Heart right ventricle (tissue), 16 donors: ENCODE results near the gene FAM20C. TPM values are rescaled to one million over a fixed set of nuclear protein-coding genes. Genes with fewer than 3 reads are reported as not detected.

Source experiments
- ATAC-seq, 8 donors: fragments of 200-7000 bp; cut with Tn5 transposase; one replicate each; pipeline ENCODE4 v1.9.1; 2020; ENCODE audit warnings: mild to moderate bottlenecking in 8 of 8, moderate library complexity in 8 of 8, moderate number of reproducible peaks in 1 of 8
- DNase-seq, 2 donors: peaks; one replicate each; pipeline ENCODE4 v3.0.0-alpha.2; 2020
- H3K27ac ChIP-seq, 10 donors: fragments of 200-600 bp; sonication (generic) in 2 of 10; one replicate each; pipeline versions ENCODE4 v1.5.0 to v1.8.0; 2020 to 2022; ENCODE audit warnings: mild to moderate bottlenecking in 3 of 10
- H3K27me3 ChIP-seq, 7 donors: fragments of 200-600 bp; one replicate each; pipeline ENCODE4 v1.8.0; 2021 to 2022; ENCODE audit warnings: mild to moderate bottlenecking in 2 of 7
- H3K36me3 ChIP-seq, 9 donors: fragments of 200-600 bp; sonication (generic) in 1 of 9; one replicate each; pipeline versions ENCODE4 v1.5.0 to v1.8.0; 2020 to 2022; ENCODE audit warnings: mild to moderate bottlenecking in 2 of 9
- H3K4me1 ChIP-seq, 9 donors: fragments of 200-600 bp; sonication (generic) in 1 of 9; one replicate each; pipeline versions ENCODE4 v1.5.0 to v1.8.0; 2020 to 2022; ENCODE audit warnings: mild to moderate bottlenecking in 4 of 9
- H3K4me3 ChIP-seq, 10 donors: fragments of 200-600 bp; sonication (generic) in 2 of 10; one replicate each; pipeline versions ENCODE4 v1.5.0 to v1.8.0; 2020 to 2022; ENCODE audit warnings: mild to moderate bottlenecking in 7 of 10, moderate library complexity in 2 of 10
- H3K9me3 ChIP-seq, 11 donors: fragments of 200-600 bp in 10 of 11; sonication (generic) in 2 of 11; one replicate each; pipeline versions ENCODE4 v1.5.0 to v1.8.0; 2013 to 2022; ENCODE audit warnings: mild to moderate bottlenecking in 2 of 11, control low read depth in 1 of 11, moderate library complexity in 1 of 11
- CTCF ChIP-seq, 9 donors: fragments of 200-600 bp; sonication (generic) in 2 of 9; IDR thresholded peaks; one replicate each; pipeline versions ENCODE4 v1.5.0 to v1.8.0; 2021 to 2022; ENCODE audit warnings: antibody characterized with exemption in 9 of 9, mild to moderate bottlenecking in 5 of 9, moderate library complexity in 1 of 9
- WGBS, 2 donors: extraction: QIAGEN DNeasy Blood & Tissue Kit; methylation state at CpG; one replicate each; pipeline ENCODE4 v1.1.7; 2013; ENCODE audit warnings: inconsistent platforms in 1 of 2; 5-methylcytosine and 5-hydroxymethylcytosine counted together
- intact Hi-C, 10 donors: fragments of 100-400 bp; cut with DNase I; formaldehyde crosslinking; loops; one replicate each; pipeline versions ENCODE4 v1.11.1 to v1.14.2; 2022
- polyA plus RNA-seq, 2 donors: library from polyadenylated mRNA; stranded (reverse); fragments of 200-250 nt; gene quantifications; one replicate each; pipeline ENCODE4 v1.2.3, GENCODE V29; 2013
- total RNA-seq, 10 donors: library from RNA; stranded (reverse); fragmentation: NEBNext Ultra II Directional in 3 of 10; extraction: Animal tissue kit (Norgen Biotek cat#: 25700) in 3 of 10; gene quantifications; one replicate each; pipeline versions ENCODE4 v1.2.1 to v1.2.4, GENCODE V29; 2021 to 2023
- donor health status: Arrhythmogenic right ventricular cardiomyopathy.
- donor health status: ischemic (EF 13 %, LVEDD 7.1; RV severe dilation, severe dysfunction).
- donor health status: healthy with polysubstance abuse.
- donor health status: DM: no; HTN: yes; CAD: no.
- donor health status: DM: no; HTN: no; CAD: no.
- donor health status: ischemic (EF 25% LVEDD 6.9; RV normal size, moderate dysfunction).
- donor health status: ischemic (EF 25% LVEDD 5.7; RV mildly dilated, moderate dysfunction).
- donor health status: healthy.
- donor health status: DM: yes; HTN: yes; CAD: no.
- donor health status: Ischemic cardiomyopathy.
- donor health status: ischemic (EF 35%, LVEDD 5.7; RV mildly dilated, moderate dysfunction).
- donor health status: nonischemic (EF 11% LVEDD 7.7; RV severe dilation, severe dysfunction).
- donor health status: DM: yes; HTN: yes; CAD: no.
- donor health status: PGD.
- donor health status: ischemic (EF 29% LVEDD 5.4; RV normal size, mild dysfunction).
- donor health status: nonischemic (EF 23%, LVEDD 6.1; RV moderate dilation, normal function).

FAM20C gene
- total and polyA plus RNA-seq, 12 donors = 12.4 to 59.8 (median 19.2) TPM

- intact Hi-C loops = no loop called here
- H3K27me3 ChIP-seq = no peaks in the 10 kb centered on the region
- 83 to 86% methylated on average over 31 of the region's 31 CpGs for WGBS, 2 donors
- no peaks in the 10 kb centered on the region for H3K9me3 ChIP-seq
- no peak for DNase-seq
- H3K36me3 ChIP-seq = no peaks in the 10 kb centered on the region
- no peak for ATAC-seq
- peaks cover 0 to 18% (median 0%) of the 10 kb centered on the region in 9 donors for H3K4me1 ChIP-seq
- no peak overlapping the region for H3K4me3 ChIP-seq
- peak overlapping the region in 1 of 10 donors; percentile 36 for H3K27ac ChIP-seq
- no peak for TF ChIP-seq CTCF (IDR thresholded peaks at IDR 0.05)
Observed at GRCh38 chr7:156111-157007, 36.0 kb upstream of the FAM20C start.

- no peak for TF ChIP-seq CTCF (IDR thresholded peaks at IDR 0.05)
- intact Hi-C loops = no loop called here
Observed at GRCh38 chr7:157008-157310, 35.4 kb upstream of the FAM20C start.

GRCh38 chr7:157771-158625 is 34.4 kb upstream of the FAM20C start:
- WGBS, 2 donors = 92 to 93% methylated on average over 23 of the region's 23 CpGs
- Histone ChIP-seq H3K36me3 (no peaks in the 10 kb centered on the region), H3K4me1 (peaks cover 0 to 11% (median 0%) of the 10 kb centered on the region in 9 donors), H3K27ac (no peak overlapping the region), H3K27me3 (peaks cover 0 to 1% (median 0%) of the 10 kb centered on the region in 7 donors), H3K9me3 (no peaks in the 10 kb centered on the region), H3K4me3 (no peak overlapping the region)
- DNase-seq = no peak
- TF ChIP-seq CTCF (IDR thresholded peaks at IDR 0.05) = no peak
- intact Hi-C loops = no loop called here
- no peak for ATAC-seq

More at GRCh38 chr7:157008-157310, 35.4 kb upstream of the FAM20C start:
- Histone ChIP-seq H3K27ac (no peak overlapping the region), H3K4me3 (no peak overlapping the region), H3K27me3 (no peaks in the 10 kb centered on the region), H3K4me1 (peaks cover 0 to 17% (median 0%) of the 10 kb centered on the region in 9 donors), H3K9me3 (no peaks in the 10 kb centered on the region), H3K36me3 (no peaks in the 10 kb centered on the region)
- DNase-seq (no peak), ATAC-seq (no peak)
- 83% methylated on average over 9 of the region's 9 CpGs for WGBS, 2 donors

GRCh38 chr7:158771-159170 is 33.6 kb upstream of the FAM20C start:
- intact Hi-C loops = no loop called here
- ATAC-seq (no peak), DNase-seq (no peak)
- WGBS, 2 donors = 86 to 87% methylated on average over 13 of the region's 13 CpGs
- no peak for TF ChIP-seq CTCF (IDR thresholded peaks at IDR 0.05)
- H3K27me3 ChIP-seq = peaks cover 0 to 6% (median 0%) of the 10 kb centered on the region in 7 donors
- no peak overlapping the region for H3K4me3 ChIP-seq
- H3K27ac ChIP-seq = no peak overlapping the region
- H3K9me3 ChIP-seq = no peaks in the 10 kb centered on the region
- H3K4me1 ChIP-seq = peaks cover 0 to 11% (median 0%) of the 10 kb centered on the region in 9 donors
- H3K36me3 ChIP-seq = no peaks in the 10 kb centered on the region
